SKM-1 (cell line): ENCODE data around the gene NDUFAB1.
"Not testable (repeated sequence)": the region's sequence is repeated elsewhere in the genome, so short reads cannot be mapped to it uniquely, and the experiment has no call there.

Experiments
- DNase-seq: peaks from one replicate; lab custom pipeline; 2025; ENCODE audit not compliant: unreplicated experiment; lab: John Stamatoyannopoulos, UW

Gene NDUFAB1

DNA sequence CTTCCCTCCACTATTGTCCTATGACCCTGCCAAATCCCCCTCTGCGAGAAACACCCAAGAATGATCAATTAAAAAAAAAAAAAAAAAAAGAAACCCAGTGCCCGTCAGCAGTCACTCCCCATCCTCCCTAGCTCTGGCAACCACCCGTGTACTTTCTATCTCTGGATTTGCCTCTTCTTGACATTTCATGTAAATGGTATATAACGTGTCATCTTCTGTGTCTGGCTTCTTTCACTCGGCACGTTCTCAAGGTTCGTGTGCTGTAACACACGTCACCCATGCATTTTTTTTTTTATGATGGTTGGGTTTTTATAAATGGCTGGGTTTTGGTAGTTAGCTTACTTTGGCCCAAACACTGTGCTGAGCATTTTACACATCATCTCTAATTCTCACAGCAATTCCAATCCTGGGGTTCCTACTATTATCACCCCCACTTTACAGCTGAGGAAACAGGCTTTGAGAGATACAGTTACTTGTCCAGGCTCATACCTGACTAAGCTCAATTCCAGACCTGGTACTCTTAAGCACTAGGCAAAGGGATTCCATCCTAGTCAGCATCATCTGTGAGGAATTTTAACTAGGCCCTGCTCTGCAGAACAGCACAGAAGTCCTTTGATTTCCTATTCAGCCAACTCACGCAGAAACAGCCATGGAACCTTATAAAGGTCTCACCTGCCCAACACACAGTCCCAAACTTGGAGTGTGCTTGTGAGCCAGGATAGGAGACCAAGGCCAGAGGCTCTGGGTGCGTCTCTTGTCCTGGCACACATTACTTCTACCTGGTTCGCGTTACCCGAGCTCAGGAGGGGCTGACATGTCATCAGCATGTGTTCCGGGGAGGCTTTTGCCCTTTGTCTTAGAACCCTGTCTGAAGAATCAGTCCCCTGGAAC is 11.7 kb downstream of the NDUFAB1 start:
- no peak for DNase-seq

DNA sequence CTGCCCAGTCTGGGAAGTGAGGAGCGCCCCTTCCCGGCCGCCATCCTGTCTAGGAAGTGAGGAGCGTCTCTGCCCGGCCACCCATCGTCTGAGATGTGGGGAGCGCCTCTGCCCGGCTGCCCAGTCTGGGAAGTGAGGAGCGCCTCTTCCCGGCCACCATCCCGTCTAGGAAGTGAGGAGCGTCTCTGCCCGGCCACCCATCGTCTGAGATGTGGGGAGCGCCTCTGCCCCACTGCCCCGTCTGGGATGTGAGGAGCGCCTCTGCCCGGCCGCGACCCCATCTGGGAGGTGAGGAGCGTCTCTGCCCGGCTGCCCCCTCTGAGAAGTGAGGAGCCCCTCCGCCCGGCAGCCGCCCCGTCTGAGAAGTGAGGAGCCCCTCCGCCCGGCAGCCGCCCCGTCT is 12.8 kb downstream of the NDUFAB1 start:
- not testable (repeated sequence) for DNase-seq

DNA sequence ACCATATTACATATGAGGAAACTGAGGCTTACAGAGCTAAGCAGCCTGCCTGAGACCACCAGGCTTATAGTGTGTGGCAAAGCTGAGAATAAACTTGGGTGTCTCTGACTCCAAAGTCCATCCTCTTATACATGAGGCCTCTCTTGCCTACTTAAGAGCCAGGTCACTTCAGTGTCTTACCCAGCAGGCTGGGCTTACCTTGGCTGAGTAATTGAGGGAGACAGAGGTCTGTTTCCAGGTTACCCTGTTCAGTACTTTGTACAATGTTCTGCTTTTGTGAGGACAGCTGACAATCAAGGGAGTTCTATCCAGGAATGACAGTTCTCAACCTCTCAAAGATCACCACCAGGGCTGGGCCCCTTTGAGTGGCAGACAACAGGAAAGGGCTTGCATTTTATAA is 14.4 kb downstream of the NDUFAB1 start:
- no peak for DNase-seq

DNA sequence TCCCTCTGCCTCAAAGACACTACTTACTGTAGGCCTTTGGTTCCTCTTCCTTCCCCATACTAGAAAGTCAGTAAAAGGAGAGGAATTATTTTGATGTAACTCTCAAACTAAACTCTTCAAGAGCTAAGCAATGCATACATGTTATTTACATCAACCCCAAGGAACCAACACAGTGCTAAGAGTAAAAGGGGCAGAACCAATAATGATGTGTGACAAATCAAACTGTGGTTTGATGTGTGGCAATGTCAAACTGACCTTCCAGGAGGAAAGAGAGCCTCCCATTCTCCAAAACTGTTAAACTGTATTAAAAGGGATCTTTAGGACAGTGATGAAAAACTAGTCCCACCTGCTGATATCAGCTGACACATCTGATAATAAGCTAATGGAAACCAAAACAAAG is 15.7 kb downstream of the NDUFAB1 start:
- no peak for DNase-seq

DNA sequence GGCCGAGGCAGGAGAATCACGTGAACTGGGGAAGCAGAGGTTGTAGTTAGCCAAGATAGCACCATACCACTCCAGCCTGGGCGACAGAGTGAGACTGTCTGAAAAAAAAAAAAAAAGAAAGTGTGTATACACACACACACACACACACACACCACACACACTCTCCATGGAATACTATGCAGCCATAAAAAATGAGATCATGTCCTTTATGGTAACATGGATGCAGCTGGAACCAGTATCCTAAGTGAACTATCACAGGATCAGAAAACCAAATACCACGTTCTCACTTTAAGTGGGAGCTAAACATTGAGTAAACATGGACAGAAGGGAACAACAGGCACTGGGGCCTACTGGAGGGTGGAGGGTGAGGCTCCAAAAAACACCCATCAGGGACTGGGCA is 16.7 kb downstream of the NDUFAB1 start:
- no peak for DNase-seq

DNA sequence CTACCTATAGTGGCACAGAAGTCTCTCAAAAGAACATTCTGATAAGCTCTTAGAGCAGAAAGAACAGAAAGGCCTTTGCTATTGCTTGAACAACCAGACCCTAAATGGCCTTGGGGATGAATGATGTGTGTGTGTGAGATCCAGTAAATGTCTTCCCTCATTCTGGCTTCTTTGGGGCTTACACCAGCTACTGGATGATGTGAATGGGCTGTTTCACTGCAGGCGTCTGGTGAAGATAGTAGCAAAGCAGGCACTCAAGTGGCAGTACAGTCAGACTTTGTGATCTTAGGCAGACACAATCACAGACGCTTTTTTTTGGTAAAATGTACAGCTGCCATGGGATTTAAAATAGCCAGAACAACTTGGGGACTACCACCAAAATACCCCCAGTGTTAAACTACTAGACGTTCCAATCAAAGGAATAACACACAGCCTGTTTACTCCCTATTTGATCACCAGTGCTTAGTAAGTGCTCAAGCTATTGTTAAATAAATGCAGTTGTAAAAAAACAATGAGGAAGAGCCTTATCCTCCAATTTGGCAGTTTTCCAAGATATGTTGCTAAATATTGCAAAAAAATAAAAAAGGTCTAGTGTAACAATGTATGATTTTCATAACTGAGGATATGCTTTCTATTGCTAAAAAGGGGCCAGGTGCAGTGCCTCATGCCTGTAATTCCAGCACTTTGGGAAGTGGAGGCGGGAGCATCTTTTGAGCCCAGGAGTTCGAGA is 17.9 kb downstream of the NDUFAB1 start:
- DNase-seq, result no peak

DNA sequence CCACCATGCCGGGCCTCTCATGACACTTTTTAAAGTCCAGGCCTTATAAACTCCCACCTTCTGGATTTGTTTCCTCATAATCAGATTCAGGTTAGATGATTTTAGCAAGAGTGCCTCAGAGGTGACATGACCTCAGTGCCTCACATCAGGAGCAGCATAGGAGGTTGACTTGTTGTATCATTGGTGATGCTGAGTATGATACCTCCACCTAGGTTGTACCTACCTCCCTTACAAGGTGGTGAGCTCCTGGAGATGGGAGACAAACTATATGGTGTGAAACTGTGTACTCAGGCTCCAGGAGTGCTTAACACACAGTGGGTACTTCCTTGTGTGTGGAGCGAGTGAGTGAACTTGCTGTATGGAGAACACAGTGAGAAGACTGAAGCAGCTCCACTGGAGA is 18.6 kb downstream of the NDUFAB1 start:
- no peak for DNase-seq

DNA sequence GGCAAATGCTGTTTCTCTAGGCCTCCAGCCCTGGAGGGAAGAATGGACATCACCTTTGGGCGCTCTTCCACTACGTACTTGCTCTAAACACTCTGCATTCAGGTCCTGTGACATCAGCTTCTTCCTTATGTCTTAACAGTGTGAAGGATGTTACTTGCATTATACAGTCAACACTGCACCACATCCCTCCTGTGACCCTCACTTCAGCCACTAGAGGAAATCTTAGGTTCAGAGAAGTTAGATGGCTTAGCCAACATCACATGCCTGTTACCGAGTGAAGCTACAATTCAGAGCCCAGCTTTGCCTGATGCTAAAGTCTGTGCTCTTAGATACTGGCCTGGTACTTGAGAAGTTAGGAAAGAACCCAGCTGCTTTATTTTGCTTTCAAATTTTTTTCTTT is 20.3 kb downstream of the NDUFAB1 start:
- DNase-seq, result no peak

DNA sequence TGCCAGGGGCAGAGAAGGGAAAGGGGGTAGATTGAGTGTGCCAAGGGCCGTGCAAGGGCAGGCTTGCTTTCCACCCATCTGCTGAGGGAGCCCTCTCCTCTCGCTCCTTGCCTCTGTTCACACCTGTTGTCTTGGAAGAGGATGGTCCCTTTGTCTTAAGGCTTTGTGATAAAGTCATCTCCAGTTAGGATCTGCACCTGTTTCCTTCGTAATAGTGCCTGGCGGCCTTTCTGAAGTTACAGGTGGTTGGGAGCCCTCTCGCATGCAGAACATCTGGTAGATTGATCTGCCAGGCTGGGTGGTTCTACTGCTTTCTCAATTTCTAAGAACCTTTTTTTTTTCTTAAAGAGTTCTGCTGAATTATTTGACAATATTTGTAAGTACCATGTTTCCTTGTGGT is 22.3 kb downstream of the NDUFAB1 start:
- DNase-seq, result no peak

DNA sequence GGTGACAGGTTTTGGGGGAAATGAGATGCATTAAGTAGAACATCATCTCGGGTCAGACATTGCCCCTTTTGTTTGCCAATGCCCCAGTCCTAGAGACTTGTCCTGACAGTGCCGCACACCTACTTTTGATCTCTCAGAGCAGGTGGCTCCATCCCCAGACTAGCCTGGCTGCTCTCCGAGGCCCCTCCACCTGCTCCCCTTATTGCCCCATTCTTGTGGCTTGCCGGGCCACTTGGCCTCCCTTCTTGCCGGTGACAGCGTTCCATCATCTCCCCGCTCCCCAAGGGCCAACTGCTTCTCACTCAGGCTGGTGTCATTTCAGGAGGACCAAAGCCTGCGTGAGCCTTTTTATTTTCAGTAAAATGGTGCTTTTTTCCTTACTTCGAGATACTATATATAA is 23.7 kb downstream of the NDUFAB1 start:
- no peak for DNase-seq

DNA sequence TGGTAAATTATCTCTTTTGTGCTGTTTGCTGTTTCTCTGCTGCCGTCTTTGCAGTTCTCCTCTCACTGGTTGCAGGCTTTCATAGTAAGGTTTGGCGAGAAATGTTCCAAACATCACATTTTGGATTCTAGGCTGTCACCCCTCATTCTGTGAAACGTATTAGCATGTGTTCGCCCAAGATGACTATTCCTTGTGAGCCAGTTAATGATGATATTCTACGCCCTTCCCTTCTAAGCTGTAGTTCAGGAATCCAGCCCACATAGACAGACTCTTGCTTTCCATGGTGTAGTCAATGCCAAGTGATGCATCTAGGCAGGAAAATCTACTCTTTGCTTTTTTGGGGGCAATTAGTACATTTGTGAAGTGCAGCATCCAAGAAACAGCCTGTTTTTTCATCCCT is 24.2 kb downstream of the NDUFAB1 start:
- no peak for DNase-seq

DNA sequence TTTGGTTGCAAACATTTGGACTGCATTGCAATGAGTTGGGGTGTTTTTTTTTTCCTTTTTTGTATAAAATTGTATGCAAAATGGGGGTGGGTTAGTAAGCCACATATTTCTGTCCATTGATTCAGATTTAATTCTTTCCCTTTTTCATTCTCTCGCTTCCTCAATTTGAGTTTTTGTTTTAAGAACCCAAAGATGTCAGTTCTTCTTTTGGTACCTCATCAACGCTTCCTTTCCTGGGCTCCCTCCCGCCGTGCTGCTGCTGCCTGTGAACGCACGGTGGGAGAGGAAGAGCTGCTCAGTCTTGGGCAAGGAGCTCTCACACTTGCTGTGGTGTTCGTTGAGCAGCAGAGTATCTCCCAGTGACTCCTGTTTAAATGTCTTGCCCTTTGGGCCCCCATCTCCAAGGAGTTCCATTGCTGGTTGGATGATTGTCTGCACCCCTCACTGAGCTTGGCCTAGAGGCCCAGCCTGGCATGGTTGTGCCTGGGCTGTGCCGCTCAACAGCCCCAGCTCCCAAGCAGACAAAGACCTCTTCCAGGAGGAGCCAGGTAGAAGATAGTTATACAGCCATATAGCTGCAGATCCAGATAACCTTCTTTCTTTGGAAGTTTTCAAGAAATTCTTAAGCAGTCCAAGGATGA is 25.0 kb downstream of the NDUFAB1 start:
- peak; percentile 29 for DNase-seq

DNA sequence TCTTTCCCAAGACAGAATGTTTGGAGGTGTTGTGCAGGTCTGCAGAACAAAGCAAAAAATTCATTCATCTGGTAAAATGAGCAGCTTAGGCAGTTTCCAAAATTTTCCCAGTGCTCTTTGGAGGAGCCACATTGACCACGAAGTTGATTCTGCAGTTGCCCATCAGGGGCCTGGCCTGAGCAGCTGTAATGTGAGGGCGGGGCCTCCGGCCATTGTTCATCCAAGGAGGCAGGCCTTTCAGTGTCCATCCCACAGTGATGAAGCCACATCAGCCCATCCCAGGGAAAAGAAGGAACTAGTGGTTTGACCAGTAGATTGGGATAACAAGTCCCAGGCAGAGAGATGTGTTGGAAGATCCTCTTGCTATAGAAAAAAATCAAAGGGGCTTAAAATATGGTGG is 28.5 kb downstream of the NDUFAB1 start:
- DNase-seq, result no peak

DNA sequence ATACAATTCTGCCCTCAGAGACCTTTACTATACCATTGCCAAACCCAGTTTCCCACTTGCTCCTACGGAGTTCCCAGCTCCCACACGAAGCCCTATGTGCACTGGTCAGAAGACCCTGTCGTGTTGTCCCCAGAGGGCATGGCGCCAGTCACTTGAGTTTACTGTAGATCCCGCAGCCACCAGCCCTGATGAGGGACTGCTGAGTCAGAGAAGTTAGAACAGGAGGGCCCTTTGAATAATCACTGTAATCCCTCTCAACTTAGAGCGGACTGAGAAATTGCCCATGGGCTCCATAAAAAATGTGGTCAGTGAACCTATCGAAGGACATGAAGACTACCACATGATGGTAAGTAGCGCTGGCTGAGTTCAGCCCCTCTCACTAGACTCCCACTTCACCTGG is 29.4 kb downstream of the NDUFAB1 start:
- DNase-seq, result no peak

DNA sequence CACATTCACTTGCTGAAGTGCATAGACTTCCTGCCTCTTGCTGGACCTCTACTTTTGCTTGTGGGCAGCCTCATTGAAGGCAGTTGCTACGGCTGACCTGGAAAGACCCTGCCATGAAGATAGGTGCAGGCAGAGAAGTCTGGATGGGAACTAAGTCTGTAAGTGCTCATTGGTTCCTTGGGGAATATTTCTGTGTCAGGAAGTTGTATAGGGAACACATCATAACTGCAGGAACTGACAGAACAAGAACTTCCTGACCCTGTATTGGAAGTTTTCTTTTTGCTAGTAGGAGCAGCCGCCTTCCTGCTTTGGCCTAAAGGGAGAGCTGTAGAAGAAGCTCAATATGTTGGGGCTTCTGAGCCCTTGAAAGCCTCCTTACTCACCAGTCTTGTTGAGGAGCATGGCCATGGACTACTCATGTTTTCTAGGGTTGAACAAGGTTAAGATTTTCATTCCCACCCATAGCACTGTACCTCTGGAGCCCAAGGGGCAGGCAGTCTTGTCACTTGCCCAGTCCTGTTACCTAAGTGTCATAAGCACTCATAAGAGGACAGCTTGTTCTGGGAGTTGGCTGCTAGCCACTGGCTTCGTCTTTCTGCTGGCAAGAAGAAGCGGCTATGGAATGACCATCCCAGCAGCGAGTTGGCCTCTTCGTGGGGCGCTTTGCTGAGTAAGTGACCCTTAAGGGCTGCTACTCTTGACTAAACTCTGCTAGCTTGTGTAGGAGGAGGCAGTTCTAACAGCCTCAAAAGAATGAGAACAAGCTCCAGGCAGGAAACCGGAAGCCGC is 31.3 kb downstream of the NDUFAB1 start:
- DNase-seq, result no peak

DNA sequence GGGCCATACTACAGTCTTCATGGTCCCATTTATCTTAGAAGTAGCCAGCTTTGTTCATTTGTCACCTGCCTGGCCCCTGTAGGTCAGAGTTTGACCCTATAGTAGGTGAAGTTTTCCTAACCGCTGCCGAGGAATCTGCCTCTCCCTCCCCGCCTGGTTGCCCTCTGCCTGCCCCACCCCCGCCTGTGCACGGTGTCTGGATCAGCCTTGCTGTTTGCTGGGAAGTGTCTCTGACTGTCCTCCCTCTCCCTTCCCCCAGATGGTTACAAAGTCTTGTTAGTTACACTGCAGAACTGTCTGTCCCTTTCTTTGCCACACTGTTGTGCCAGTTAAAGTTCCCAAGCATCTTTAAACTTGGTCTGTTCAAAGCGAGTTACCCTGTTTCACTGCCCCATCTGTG is 32.9 kb downstream of the NDUFAB1 start:
- DNase-seq, result no peak

DNA sequence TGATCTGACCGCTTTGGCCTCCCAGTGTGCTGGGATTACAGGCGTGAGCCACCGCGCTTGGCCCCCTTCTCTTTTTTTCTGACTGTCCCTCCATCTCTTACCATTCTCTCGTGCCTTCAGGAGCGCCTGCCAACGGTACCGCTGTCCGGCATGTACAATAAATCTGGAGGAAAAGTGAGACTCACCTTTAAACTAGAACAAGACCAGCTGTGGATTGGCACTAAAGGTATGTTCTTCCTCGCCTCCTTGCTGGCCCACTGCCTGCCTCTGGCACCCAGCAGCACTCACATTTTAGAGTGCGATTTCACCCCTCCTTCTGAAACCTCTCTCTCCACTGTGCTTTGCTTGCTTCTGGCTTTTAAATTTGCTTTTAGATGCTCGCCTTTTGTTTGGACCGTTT is 33.6 kb downstream of the NDUFAB1 start:
- no peak for DNase-seq

DNA sequence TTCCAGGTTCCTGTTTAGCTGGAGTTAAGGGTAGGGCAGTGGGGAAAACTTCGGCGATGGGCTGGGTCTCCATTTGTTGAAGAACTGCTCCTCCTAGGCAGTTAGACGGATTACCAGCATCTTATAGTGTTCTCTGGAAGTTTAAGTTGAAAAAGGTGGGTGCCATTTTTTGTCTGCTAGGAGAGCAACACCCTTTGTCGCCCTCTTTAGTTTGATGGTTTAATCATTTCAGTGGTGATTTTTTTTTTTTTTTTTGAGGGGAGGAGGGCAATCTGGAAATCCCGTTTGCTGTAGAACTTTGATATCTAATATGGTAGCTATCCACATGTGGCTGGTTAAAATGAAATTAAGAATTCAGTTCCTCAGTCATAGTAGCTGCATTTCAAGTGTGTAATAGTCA is 34.5 kb downstream of the NDUFAB1 start:
- DNase-seq, result no peak

DNA sequence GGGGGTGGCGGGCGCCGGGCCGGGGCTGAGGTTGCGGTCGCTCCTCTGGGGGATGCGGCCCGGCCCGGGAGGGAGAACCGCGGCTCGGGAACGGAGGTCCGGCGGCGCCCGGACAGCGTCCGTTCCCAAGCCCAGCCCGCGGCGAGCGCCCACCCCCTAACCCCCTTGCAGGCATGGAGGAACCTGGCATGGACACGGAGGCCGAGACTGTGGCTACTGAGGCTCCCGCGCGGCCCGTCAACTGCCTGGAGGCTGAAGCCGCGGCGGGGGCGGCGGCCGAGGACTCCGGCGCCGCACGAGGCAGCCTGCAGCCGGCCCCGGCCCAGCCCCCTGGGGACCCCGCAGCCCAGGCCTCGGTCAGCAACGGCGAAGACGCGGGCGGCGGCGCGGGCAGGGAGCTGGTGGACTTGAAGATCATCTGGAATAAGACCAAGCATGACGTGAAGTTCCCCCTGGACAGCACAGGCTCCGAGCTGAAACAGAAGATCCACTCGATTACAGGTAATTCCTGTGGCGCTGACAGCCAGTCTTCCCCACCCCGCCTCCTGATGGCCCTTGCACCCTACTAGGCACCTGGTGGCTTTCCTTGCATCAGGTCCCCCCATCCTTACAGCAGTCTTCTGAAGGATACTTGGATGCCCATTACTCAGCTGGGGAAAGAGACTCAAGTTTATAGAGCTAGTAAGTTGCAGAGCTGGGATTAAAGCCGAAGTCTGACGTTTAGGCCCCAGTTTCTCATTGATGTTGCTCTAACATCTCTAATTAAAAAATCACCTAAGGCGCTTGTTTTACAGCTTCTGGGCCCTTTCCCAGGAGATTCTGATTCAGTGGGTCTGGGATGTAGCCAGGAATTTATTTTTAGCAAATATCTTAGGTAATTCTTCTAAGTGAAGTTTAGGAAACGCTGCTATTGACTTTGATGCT is 38.1 kb downstream of the NDUFAB1 start:
- DNase-seq, result no peak
